Measurements from ENCODE around the gene FGF8.

- TF ChIP-seq GATA3 (IDR thresholded peaks at IDR 0.05; ENCODE audit: low read depth, low read length) (no peak), GATA2 (IDR thresholded peaks at IDR 0.05; ENCODE audit: low read depth, low read length) (no peak)
Observed at GRCh38 chr10:101741938-101742337, 34.0 kb downstream of the FGF8 start.
